HepG2 (cell line): Measurements from ENCODE around the gene ACSS1.

Source experiments
- CTCF ChIP-seq: sonication (generic); formaldehyde crosslinking; IDR thresholded peaks from 2 replicates; pipeline ENCODE4 v1.5.0; 2020; ENCODE audit warnings: mild to moderate bottlenecking, missing genetic modification reagents, moderate library complexity
- GLMP ChIP-seq: sonication (generic); formaldehyde crosslinking; IDR thresholded peaks from 2 replicates; pipeline ENCODE4 v1.9.0; 2021; ENCODE audit warnings: missing genetic modification reagents, mild to moderate bottlenecking, borderline replicate concordance
- KDM5B ChIP-seq: sonication (generic); formaldehyde crosslinking; IDR thresholded peaks from 2 replicates; pipeline ENCODE4 v1.4.0; 2020; ENCODE audit warnings: missing genetic modification reagents, mild to moderate bottlenecking, borderline replicate concordance
- MTA1 ChIP-seq: sonication (generic); formaldehyde crosslinking; IDR thresholded peaks from 2 replicates; pipeline ENCODE4 v1.4.0; 2020; ENCODE audit warnings: missing genetic modification reagents, mild to moderate bottlenecking, borderline replicate concordance
- NFE2L1 ChIP-seq: sonication (generic); formaldehyde crosslinking; IDR thresholded peaks from 2 replicates; pipeline ENCODE4 v1.4.0; 2020; ENCODE audit warnings: missing genetic modification reagents, mild to moderate bottlenecking, borderline replicate concordance
- RAD21 ChIP-seq: fragments of 450-650 bp; formaldehyde crosslinking; IDR thresholded peaks from 2 replicates; pipeline ENCODE4 v1.5.0; 2020; ENCODE audit warnings: mild to moderate bottlenecking
- ZNF280D ChIP-seq: sonication (generic); formaldehyde crosslinking; IDR thresholded peaks from 2 replicates; pipeline ENCODE4 v1.5.1; 2020; ENCODE audit warnings: mild to moderate bottlenecking, missing genetic modification reagents
- TF ChIP-seq, protein P1 (sequence below): sonication (generic); formaldehyde crosslinking; IDR thresholded peaks from 2 replicates; pipeline ENCODE4 v1.4.0; 2020; ENCODE audit warnings: missing genetic modification reagents

- no peak for TF ChIP-seq NFE2L1 (CRISPR knock-in tag)
- no peak for TF ChIP-seq CTCF
- TF ChIP-seq GLMP (CRISPR knock-in tag) = no peak
- TF ChIP-seq, protein P1, sequence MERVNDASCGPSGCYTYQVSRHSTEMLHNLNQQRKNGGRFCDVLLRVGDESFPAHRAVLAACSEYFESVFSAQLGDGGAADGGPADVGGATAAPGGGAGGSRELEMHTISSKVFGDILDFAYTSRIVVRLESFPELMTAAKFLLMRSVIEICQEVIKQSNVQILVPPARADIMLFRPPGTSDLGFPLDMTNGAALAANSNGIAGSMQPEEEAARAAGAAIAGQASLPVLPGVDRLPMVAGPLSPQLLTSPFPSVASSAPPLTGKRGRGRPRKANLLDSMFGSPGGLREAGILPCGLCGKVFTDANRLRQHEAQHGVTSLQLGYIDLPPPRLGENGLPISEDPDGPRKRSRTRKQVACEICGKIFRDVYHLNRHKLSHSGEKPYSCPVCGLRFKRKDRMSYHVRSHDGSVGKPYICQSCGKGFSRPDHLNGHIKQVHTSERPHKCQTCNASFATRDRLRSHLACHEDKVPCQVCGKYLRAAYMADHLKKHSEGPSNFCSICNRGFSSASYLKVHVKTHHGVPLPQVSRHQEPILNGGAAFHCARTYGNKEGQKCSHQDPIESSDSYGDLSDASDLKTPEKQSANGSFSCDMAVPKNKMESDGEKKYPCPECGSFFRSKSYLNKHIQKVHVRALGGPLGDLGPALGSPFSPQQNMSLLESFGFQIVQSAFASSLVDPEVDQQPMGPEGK = no peak
- no peak for TF ChIP-seq KDM5B (CRISPR knock-in tag)
- TF ChIP-seq ZNF280D (CRISPR knock-in tag) = no peak
- TF ChIP-seq RAD21 (CRISPR knock-in tag) = no peak
- TF ChIP-seq MTA1 = no peak
Measured at GRCh38 chr20:25023356-25023755, 34.6 kb downstream of the ACSS1 start.
